ENCODE data around the gene MED6.

GRCh38 chr14:70645892-70646291 is 45.4 kb upstream of the MED6 start:
- TF ChIP-seq CTCF (IDR thresholded peaks at IDR 0.05) (no peak), POLR2A (IDR thresholded peaks at IDR 0.05) (no peak)
